Activated CD4-positive, alpha-beta T cell treated with anti-CD3 and anti-CD28 coated beads, Interleukin-2, amount 50 U/mL, for 4 hours (primary cell): Measurements from ENCODE around the gene PACSIN2.
A peak's percentile ranks its signal among the peaks of the same experiment; 100 is the strongest.
"Not testable (repeated sequence)": the region's sequence is repeated elsewhere in the genome, so short reads cannot be mapped to it uniquely, and the experiment has no call there.

Source experiments
- DNase-seq, 2 experiments: peaks; one replicate each; pipeline ENCODE4 v3.0.0-alpha.2; 2020

Gene PACSIN2

GRCh38 chr22:42943981-42944380 is 71.0 kb downstream of the PACSIN2 start:
- DNase-seq, result no peak

- DNase-seq, result no peak
Measured at GRCh38 chr22:42942351-42942750, 72.6 kb downstream of the PACSIN2 start.

- no peak for DNase-seq
Measured at GRCh38 chr22:42939941-42940653, 74.9 kb downstream of the PACSIN2 start.

- no peak for DNase-seq
Measured at GRCh38 chr22:42939451-42939881, 75.5 kb downstream of the PACSIN2 start.

GRCh38 chr22:42938976-42939375 is 76.0 kb downstream of the PACSIN2 start:
- no peak for DNase-seq

GRCh38 chr22:42938449-42938848 is 76.5 kb downstream of the PACSIN2 start:
- DNase-seq, result no peak

GRCh38 chr22:42937164-42937843 is 77.6 kb downstream of the PACSIN2 start:
- DNase-seq, result peak in 1 of 2 experiments; percentile 3

- not testable (repeated sequence) for DNase-seq
Measured at GRCh38 chr22:42936680-42937079, 78.3 kb downstream of the PACSIN2 start.

- no peak for DNase-seq
Measured at GRCh38 chr22:42934338-42934737, 80.6 kb downstream of the PACSIN2 start.

- DNase-seq, result peak in 1 of 2 experiments; percentile 6
Measured at GRCh38 chr22:42933485-42934091, 81.4 kb downstream of the PACSIN2 start.

- no peak for DNase-seq
Measured at GRCh38 chr22:42932857-42933484, 82.0 kb downstream of the PACSIN2 start.

GRCh38 chr22:42932197-42932519 is 82.8 kb downstream of the PACSIN2 start:
- DNase-seq, result no peak

- no peak for DNase-seq
Measured at GRCh38 chr22:42931421-42932196, 83.3 kb downstream of the PACSIN2 start.

- DNase-seq, result no peak
Measured at GRCh38 chr22:42930810-42931420, 84.0 kb downstream of the PACSIN2 start.

- no peak for DNase-seq
Measured at GRCh38 chr22:42929838-42930155, 85.2 kb downstream of the PACSIN2 start.

GRCh38 chr22:42928969-42929837 is 85.7 kb downstream of the PACSIN2 start:
- DNase-seq, result no peak

- no peak for DNase-seq
Measured at GRCh38 chr22:42927966-42928365, 87.0 kb downstream of the PACSIN2 start.

- DNase-seq, result no peak
Measured at GRCh38 chr22:42926768-42927167, 88.2 kb downstream of the PACSIN2 start.

GRCh38 chr22:42926104-42926503 is 88.8 kb downstream of the PACSIN2 start:
- no peak for DNase-seq

- no peak for DNase-seq
Measured at GRCh38 chr22:42925598-42925997, 89.4 kb downstream of the PACSIN2 start.

- not testable (repeated sequence) for DNase-seq
Measured at GRCh38 chr22:42925031-42925430, 89.9 kb downstream of the PACSIN2 start.

- DNase-seq, result no peak
Measured at GRCh38 chr22:42924436-42924835, 90.5 kb downstream of the PACSIN2 start.
